ENCODE measurements around the gene C17orf107.

C17orf107 gene

GRCh38 chr17:4937553-4937952 is 38.2 kb downstream of the C17orf107 start:
- FAIRE-seq = no peak

DNA sequence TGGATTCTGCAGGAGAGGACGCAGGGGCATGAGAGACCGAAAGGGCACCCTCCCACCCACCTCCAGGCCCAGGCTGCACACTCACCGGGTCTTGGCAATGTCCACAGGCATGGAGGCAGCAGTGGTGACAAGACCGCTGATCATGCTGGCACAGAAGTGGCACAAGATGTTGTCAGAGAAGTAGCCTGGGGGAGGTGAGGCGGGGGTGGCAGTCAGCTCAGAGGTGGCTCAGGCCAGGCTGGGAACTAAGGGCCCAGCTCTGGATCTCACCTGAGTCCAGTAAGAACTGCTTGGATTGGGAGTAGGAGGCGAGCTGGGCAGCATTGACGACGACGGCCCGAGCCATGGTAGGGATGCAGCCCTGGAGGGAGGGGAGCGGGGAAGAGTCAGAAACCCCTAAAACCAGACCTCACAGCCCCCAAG is 38.7 kb downstream of the C17orf107 start:
- no peak for FAIRE-seq

DNA sequence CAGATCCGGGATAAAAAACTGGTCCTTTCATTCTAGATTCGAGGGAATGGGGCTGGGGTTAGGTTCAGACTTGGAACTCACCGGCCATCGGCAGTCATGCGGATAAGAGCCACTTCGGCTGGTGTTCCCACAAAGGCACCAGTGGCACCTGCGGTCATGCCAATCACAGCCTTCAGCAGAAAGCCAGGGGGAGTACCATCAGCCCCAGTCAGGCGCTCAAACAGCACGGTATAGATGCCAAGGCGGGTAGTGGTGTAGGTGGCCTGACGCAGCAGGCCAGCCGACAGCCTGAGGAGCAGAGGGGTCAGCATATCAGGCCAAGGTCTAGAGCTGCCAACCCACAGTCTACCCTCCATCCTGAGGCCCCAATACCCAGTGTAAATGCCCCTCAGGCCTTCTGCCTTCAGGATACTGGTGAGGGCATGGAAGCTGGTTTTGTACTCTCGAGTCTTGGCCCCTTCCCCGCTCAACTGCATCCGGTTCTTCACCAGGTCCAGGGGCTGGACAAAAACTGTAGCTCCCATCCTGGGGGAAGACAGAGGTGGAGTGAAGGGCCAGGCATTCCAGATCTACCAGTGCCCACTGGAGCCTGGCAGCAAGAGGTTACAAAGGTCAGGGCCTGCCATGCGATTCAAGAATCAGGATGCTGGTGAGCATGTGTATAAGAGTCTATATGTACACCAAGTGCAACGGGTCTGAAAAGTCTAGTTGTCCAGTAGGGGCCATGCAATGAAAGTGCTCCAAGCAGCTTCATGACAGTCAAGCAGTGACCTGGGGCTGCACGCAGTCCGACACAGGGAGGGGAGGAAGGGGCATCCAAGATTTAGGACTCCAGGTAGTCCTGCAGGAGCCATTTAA is 39.6 kb downstream of the C17orf107 start:
- FAIRE-seq = no peak

DNA sequence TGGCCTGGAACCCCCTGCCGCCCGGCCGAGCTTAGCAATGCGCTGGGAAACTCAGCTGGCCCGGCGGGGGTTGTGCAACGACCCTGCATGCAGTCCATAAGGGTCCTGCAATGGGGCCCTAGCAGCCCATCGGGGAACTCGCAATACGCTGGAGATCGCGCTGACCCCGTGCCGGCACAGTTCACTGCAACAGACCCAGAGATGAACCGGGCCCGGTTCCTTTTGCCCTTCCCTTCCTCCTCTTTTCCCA is 40.1 kb downstream of the C17orf107 start:
- no peak for FAIRE-seq

- FAIRE-seq = peak; percentile 97
These were observed 40.6 kb downstream of the C17orf107 start, which contains the start of the genes RNF167 and SLC25A11 for GRCh38 chr17:4939796-4940554. Gene RNF167, plus strand, starts transcription at chr17:4940268. Its CDS starts 642 bp downstream, at chr17:4940910. Gene SLC25A11, minus strand, starts transcription at chr17:4940046. Its CDS starts 136 bp downstream, at chr17:4939910.

- no peak for FAIRE-seq
These were observed 41.4 kb downstream of the C17orf107 start for GRCh38 chr17:4940555-4941318.

GRCh38 chr17:4941319-4941610 is 41.9 kb downstream of the C17orf107 start:
- no peak for FAIRE-seq

DNA sequence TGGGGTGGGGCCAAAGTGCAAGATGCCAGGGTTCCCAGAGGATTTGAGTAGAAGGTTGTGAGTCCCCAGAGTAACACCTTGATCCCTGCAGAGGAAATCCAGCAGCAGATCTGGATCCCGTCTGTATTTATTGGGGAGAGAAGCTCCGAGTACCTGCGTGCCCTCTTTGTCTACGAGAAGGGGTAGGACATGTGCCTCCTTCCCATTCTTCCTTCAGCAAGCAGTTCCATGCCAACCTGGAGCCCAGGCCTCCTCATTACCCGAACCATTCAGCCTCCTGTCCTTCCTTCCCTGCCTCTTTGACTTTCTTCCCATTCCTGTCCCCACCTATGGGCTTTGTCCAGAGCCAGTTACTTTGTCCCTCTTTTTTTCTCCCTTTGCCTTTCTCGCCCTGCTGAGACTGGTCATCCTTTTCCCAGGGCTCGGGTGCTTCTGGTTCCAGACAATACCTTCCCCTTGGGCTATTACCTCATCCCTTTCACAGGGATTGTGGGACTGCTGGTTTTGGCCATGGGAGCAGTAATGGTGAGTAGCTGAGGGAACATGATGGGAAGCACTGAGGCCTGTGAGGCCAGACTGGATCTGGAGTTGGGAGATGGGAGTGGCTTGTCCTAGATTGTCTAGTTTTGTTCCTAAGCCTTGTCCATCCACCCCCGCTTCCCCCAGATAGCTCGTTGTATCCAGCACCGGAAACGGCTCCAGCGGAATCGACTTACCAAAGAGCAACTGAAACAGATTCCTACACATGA is 43.6 kb downstream of the C17orf107 start:
- FAIRE-seq = no peak

- no peak for FAIRE-seq
These were observed 44.8 kb downstream of the C17orf107 start for GRCh38 chr17:4944163-4944553.

GRCh38 chr17:4944554-4945175 is 45.3 kb downstream of the C17orf107 start:
- FAIRE-seq = no peak

GRCh38 chr17:4945176-4945943 is 46.0 kb downstream of the C17orf107 start:
- FAIRE-seq = no peak

DNA sequence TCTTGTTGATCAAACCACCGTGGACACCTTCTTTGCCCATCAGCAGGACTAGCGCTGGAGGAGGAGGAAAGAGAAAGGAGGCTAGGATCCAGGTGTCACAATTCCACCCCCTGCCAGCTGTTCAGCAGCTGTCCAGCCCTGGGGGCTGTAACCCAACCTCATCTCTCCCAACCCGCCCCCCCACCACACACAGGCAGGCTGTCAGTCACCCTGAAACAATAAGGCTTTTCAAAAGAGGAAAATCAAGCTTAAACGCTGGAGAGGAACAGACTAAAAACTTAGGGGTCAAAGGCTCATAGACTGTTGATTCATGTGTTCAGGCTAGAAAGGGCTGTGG is 46.6 kb downstream of the C17orf107 start:
- no peak for FAIRE-seq

- no peak for FAIRE-seq
These were observed 47.1 kb downstream of the C17orf107 start for GRCh38 chr17:4946312-4946976.

- FAIRE-seq = no peak
These were observed 47.7 kb downstream of the C17orf107 start for GRCh38 chr17:4947010-4947410.

DNA sequence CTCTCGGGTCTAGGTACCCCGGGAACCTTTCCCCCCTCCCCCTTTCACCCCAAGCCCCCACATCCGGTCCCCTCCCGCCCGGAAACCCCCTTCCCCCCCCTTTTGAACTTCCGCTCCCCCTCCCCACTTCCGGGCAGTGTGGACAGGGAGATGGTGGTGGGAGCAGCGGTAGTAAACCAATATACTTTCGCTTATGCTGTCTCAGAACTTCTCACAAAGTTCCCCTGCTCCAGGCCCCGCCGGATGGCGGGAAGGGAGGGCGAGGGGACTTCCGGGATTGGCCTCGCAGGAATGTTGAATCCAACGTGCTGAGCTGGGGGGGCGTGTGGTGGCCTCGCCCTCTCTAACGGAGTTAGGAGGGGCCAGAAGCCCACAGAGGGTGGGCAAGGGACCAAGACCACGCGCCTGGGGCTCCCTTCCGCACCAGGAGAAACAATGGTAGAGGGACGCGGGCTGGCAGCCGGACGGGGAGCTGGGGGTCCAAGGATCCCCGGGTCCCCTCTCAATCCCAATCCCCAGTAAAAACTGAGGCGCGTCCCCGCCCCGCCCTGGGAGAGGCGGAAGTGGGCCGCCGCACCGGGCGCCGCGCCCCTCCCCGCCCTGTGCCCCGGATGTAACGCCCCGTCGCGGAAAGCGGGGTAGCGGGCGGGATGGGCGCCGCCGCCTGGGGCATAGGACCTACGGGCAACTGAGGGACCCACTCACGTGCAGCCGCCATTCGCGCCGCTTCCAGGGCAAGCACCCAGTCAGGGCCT is 48.3 kb downstream of the C17orf107 start:
- FAIRE-seq = no peak

GRCh38 chr17:4948166-4948930 is 49.0 kb downstream of the C17orf107 start, which contains the start of gene PFN1:
Gene PFN1, minus strand, starts transcription at chr17:4948530. Its CDS starts 136 bp downstream, at chr17:4948394.
- no peak for FAIRE-seq

- no peak for FAIRE-seq
These were observed 49.6 kb downstream of the C17orf107 start for GRCh38 chr17:4948931-4949320.

- no peak for FAIRE-seq
These were observed 50.2 kb downstream of the C17orf107 start for GRCh38 chr17:4949321-4950074.

Measured in A204.1 (cell line).